ENCODE results near the gene UGT2B28. TPM values are rescaled to one million over a fixed set of nuclear protein-coding genes. Genes with fewer than 3 reads are reported as not detected.
A peak's percentile ranks its signal among the peaks of the same experiment; 100 is the strongest.

UGT2B28 gene
- total and polyA plus RNA-seq, 2 of the 8 experiments (the other 6 are each of a cell fraction or from before 2014, with no cell fraction given): not detected

- no peak overlapping the region for H3K27ac ChIP-seq (ENCODE audit: low read depth, low read length)
- no peak overlapping the region for H2BK15ac ChIP-seq (ENCODE audit: low read length)
- H2AK5ac ChIP-seq (ENCODE audit: low read depth, low read length): no peak overlapping the region
- POLR2A ChIA-PET (ENCODE audit: partially characterized antibody): no interaction called here
- no peaks in the 10 kb centered on the region for H3K4me1 ChIP-seq (replicated peaks in 1 of 4; ENCODE audit: control insufficient read depth in 3 of 4, insufficient read depth in 4 of 4, low read length in 3 of 4)
- H3K56ac ChIP-seq (replicated peaks; ENCODE audit: insufficient read length, low read depth, low read length): no peak overlapping the region
- no peak overlapping the region for H2BK12ac ChIP-seq (ENCODE audit: low read depth, low read length)
- no peaks in the 10 kb centered on the region for H3K9me3 ChIP-seq (ENCODE audit: insufficient read depth in 2 of 2, low read depth in 1 of 2, low read length in 1 of 2)
- DNase-seq (ENCODE audit: low read depth in 1 of 2, low spot score in 2 of 2) (no peak), FAIRE-seq (no peak)
- H3K79me2 ChIP-seq (ENCODE audit: control insufficient read depth in 1 of 2, insufficient read depth in 2 of 2, low read length in 2 of 2): no peaks in the 10 kb centered on the region
- no peaks in the 10 kb centered on the region for H4K20me1 ChIP-seq (replicated peaks in 1 of 2; ENCODE audit: control insufficient read depth in 1 of 2, insufficient read depth in 2 of 2, low read length in 2 of 2)
- H3K23ac ChIP-seq (ENCODE audit: insufficient read length): no peak overlapping the region
- H4K5ac ChIP-seq (ENCODE audit: insufficient read length, low read depth, low read length): no peak overlapping the region
- H3K4ac ChIP-seq (replicated peaks; ENCODE audit: insufficient read length, low read depth, low read length): no peak overlapping the region
- TF ChIP-seq YY1 (IDR thresholded peaks at IDR 0.05; ENCODE audit: low read depth, low read length) (no peak), MAX (IDR thresholded peaks at IDR 0.05) (no peak), CREB1 (IDR thresholded peaks at IDR 0.05) (no peak), TAF7 (optimal IDR thresholded peaks at IDR 0.05; ENCODE audit: borderline replicate concordance, low read depth, low read length) (no peak), SRF (IDR thresholded peaks at IDR 0.05; ENCODE audit: low read depth, low read length) (no peak), TEAD4 (IDR thresholded peaks at IDR 0.05; ENCODE audit: low read depth, low read length) (no peak), EGR1 (IDR thresholded peaks at IDR 0.05; ENCODE audit: borderline replicate concordance, low read depth, low read length) (no peak), SIRT6 (IDR thresholded peaks at IDR 0.05; ENCODE audit: low read length) (no peak), CEBPB (IDR thresholded peaks at IDR 0.05; ENCODE audit: low read depth, low read length) (no peak)
- TF ChIP-seq, protein P1, sequence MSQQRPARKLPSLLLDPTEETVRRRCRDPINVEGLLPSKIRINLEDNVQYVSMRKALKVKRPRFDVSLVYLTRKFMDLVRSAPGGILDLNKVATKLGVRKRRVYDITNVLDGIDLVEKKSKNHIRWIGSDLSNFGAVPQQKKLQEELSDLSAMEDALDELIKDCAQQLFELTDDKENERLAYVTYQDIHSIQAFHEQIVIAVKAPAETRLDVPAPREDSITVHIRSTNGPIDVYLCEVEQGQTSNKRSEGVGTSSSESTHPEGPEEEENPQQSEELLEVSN (IDR thresholded peaks at IDR 0.05): no peak
- TF ChIP-seq, protein P2, sequence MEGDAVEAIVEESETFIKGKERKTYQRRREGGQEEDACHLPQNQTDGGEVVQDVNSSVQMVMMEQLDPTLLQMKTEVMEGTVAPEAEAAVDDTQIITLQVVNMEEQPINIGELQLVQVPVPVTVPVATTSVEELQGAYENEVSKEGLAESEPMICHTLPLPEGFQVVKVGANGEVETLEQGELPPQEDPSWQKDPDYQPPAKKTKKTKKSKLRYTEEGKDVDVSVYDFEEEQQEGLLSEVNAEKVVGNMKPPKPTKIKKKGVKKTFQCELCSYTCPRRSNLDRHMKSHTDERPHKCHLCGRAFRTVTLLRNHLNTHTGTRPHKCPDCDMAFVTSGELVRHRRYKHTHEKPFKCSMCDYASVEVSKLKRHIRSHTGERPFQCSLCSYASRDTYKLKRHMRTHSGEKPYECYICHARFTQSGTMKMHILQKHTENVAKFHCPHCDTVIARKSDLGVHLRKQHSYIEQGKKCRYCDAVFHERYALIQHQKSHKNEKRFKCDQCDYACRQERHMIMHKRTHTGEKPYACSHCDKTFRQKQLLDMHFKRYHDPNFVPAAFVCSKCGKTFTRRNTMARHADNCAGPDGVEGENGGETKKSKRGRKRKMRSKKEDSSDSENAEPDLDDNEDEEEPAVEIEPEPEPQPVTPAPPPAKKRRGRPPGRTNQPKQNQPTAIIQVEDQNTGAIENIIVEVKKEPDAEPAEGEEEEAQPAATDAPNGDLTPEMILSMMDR (IDR thresholded peaks at IDR 0.05; ENCODE audit: control extremely low read depth in 1 of 3, insufficient read depth in 1 of 3, low read depth in 1 of 3, low read length in 3 of 3): no peak
- no peaks in the 10 kb centered on the region for H3K36me3 ChIP-seq (ENCODE audit: control insufficient read depth in 2 of 4, insufficient read depth in 4 of 4, low read length in 3 of 4)
- H2BK120ac ChIP-seq (replicated peaks; ENCODE audit: low read depth, low read length): no peak overlapping the region
- no peak overlapping the region for H3K18ac ChIP-seq (ENCODE audit: extremely low read depth, low read length)
- H3K79me1 ChIP-seq (ENCODE audit: low read depth, low read length): no peaks in the 10 kb centered on the region
- WGBS, 2 experiments (ENCODE audit: extremely low coverage in 1 of 2, insufficient coverage in 1 of 2, insufficient read length in 1 of 2, insufficient replicate concordance in 2 of 2, low coverage in 1 of 2, low lambda C conversion rate in 2 of 2, missing lambda C conversion rate in 1 of 2): 92% methylated on average over 2 of the region's 2 CpGs; no CpG with 5 or more reads in 1 of the 2 experiments
- H3K9ac ChIP-seq (replicated peaks in 1 of 4; ENCODE audit: extremely low read depth in 1 of 4, low read depth in 3 of 4, low read length in 3 of 4): peak overlapping the region in 1 of 4 experiments; percentile 34; a peak in 1 of 7 replicates
- H4K91ac ChIP-seq (replicated peaks; ENCODE audit: insufficient read length, low read length): no peak overlapping the region
- H2BK5ac ChIP-seq (ENCODE audit: low read depth, low read length): no peak overlapping the region
- no peak overlapping the region for H3K14ac ChIP-seq (ENCODE audit: insufficient read length)
- H3K23me2 ChIP-seq (ENCODE audit: low read depth, low read length): no peaks in the 10 kb centered on the region
- no peaks in the 10 kb centered on the region for H3K27me3 ChIP-seq (replicated peaks in 1 of 4; ENCODE audit: control insufficient read depth in 3 of 4, extremely low read depth in 1 of 4, insufficient read depth in 3 of 4, low read length in 3 of 4)
- H3K4me3 ChIP-seq (ENCODE audit: extremely low read depth in 1 of 4, insufficient read depth in 2 of 4, low read depth in 3 of 4, low read length in 4 of 4): no peak overlapping the region
- H4K8ac ChIP-seq (ENCODE audit: extremely low read depth, insufficient read depth, low read length): no peak overlapping the region
- H3K4me2 ChIP-seq (ENCODE audit: insufficient read depth in 1 of 2, low read depth in 2 of 2, low read length in 2 of 2): no peak overlapping the region
- H2AFZ ChIP-seq (ENCODE audit: low read length): no peak overlapping the region
- CTCF ChIA-PET (ENCODE audit: partially characterized antibody): interaction anchor here (0.7 kb wide), 1 partner anchor 294 kb away, joined by 3 read pairs; no protein-coding TSS in a partner anchor
- no peak overlapping the region for H2BK20ac ChIP-seq (ENCODE audit: low read length)
Measured at GRCh38 chr4:69322055-69322454, 41.8 kb downstream of the UGT2B28 start.
